ENCODE data around the gene SEMA3E. TPM values are rescaled to one million over a fixed set of nuclear protein-coding genes. Genes with fewer than 3 reads are reported as not detected.
"Not testable (repeated sequence)": the region's sequence is repeated elsewhere in the genome, so short reads cannot be mapped to it uniquely, and the experiment has no call there.

Gene SEMA3E
- total RNA-seq, 1 donor from 2014 or later: 1.3 TPM

GRCh38 chr7:83677180-83677866 lies 28.4 kb upstream of the SEMA3E start:
- Mint-ChIP-seq H3K9me3 (peaks cover 6% of the 10 kb centered on the region), H3K4me1 (peaks cover 11% of the 10 kb centered on the region), H3K36me3 (no peaks in the 10 kb centered on the region), H3K4me3 (no peak overlapping the region), H3K27ac (no peak overlapping the region), H3K27me3 (ENCODE audit: low read depth) (no peaks in the 10 kb centered on the region)
- no peak for TF ChIP-seq CTCF (IDR thresholded peaks at IDR 0.05; ENCODE audit: unreplicated experiment)
- no peak for DNase-seq (ENCODE audit: low spot score in 2 of 2, unreplicated experiment in 2 of 2)

- H3K4me3 Mint-ChIP-seq; H3K9me3 Mint-ChIP-seq; H3K36me3 Mint-ChIP-seq; H3K27me3 Mint-ChIP-seq (ENCODE audit: low read depth); H3K4me1 Mint-ChIP-seq; DNase-seq (ENCODE audit: low spot score in 2 of 2, unreplicated experiment in 2 of 2); H3K27ac Mint-ChIP-seq: not testable (repeated sequence)
Measured at GRCh38 chr7:83673291-83673690, 24.4 kb upstream of the SEMA3E start.

GRCh38 chr7:83672157-83672556 lies 23.2 kb upstream of the SEMA3E start:
- Mint-ChIP-seq H3K9me3 (peaks cover 6% of the 10 kb centered on the region), H3K36me3 (no peaks in the 10 kb centered on the region), H3K27ac (no peak overlapping the region), H3K27me3 (ENCODE audit: low read depth) (no peaks in the 10 kb centered on the region), H3K4me1 (peaks cover 4% of the 10 kb centered on the region), H3K4me3 (no peak overlapping the region)
- TF ChIP-seq CTCF (IDR thresholded peaks at IDR 0.05; ENCODE audit: unreplicated experiment): no peak
- DNase-seq (ENCODE audit: low spot score in 2 of 2, unreplicated experiment in 2 of 2): no peak

GRCh38 chr7:83663131-83663530 lies 14.2 kb upstream of the SEMA3E start:
- no peak overlapping the region for H3K4me3 Mint-ChIP-seq
- no peaks in the 10 kb centered on the region for H3K4me1 Mint-ChIP-seq
- no peaks in the 10 kb centered on the region for H3K9me3 Mint-ChIP-seq
- no peaks in the 10 kb centered on the region for H3K36me3 Mint-ChIP-seq
- H3K27me3 Mint-ChIP-seq (ENCODE audit: low read depth): no peaks in the 10 kb centered on the region
- no peak overlapping the region for H3K27ac Mint-ChIP-seq
- no peak for TF ChIP-seq CTCF (IDR thresholded peaks at IDR 0.05; ENCODE audit: unreplicated experiment)
- DNase-seq (ENCODE audit: low spot score in 2 of 2, unreplicated experiment in 2 of 2): no peak

- Mint-ChIP-seq H3K36me3 (no peaks in the 10 kb centered on the region), H3K4me1 (no peaks in the 10 kb centered on the region)
- no peak for DNase-seq (ENCODE audit: low spot score in 2 of 2, unreplicated experiment in 2 of 2)
Measured at GRCh38 chr7:83658126-83658525, 9.2 kb upstream of the SEMA3E start.

More at GRCh38 chr7:83658126-83658525, 9.2 kb upstream of the SEMA3E start:
- no peak overlapping the region for H3K27ac Mint-ChIP-seq
- no peaks in the 10 kb centered on the region for H3K27me3 Mint-ChIP-seq (ENCODE audit: low read depth)
- H3K9me3 Mint-ChIP-seq: no peaks in the 10 kb centered on the region
- no peak for TF ChIP-seq CTCF (IDR thresholded peaks at IDR 0.05; ENCODE audit: unreplicated experiment)
- no peak overlapping the region for H3K4me3 Mint-ChIP-seq
